ENCODE results near the gene PRR5L. TPM values are rescaled to one million over a fixed set of nuclear protein-coding genes. Genes with fewer than 3 reads are reported as not detected.
A peak's percentile ranks its signal among the peaks of the same experiment; 100 is the strongest.

PRR5L gene
- total RNA-seq, 1 donor, result 52.5 TPM

DNA sequence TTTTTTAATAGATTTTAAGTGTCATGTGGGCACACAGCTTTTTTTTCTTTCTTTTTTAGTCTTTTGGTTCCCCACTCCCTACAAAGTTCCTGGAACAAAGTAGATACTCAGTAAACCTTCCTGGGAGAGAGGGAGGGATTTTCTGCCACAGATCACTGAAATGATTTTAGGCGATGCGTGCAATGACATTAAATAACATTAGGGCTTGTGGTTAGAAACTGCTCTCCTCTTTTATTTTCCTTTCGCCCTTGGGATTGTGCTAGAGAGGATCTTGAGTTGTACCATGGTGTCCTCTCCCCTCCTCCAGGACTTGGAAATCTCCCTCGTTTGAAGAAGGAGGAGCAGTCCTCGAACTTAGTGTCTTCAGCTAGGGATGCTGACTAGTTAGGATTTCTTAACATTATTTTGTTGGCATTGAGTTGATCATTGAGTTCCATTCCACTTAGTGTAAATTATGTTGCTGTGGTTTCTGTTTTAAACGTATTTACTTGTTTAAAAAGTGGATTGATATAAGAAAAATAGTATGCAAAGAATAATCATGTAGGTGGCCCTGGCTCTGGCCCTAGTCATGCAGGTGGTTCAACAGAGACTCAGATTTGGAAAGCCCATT lies 125.6 kb downstream of the PRR5L start:
- DNase-seq (ENCODE audit: low read depth in 2 of 3, low spot score in 2 of 3), result no peak

DNA sequence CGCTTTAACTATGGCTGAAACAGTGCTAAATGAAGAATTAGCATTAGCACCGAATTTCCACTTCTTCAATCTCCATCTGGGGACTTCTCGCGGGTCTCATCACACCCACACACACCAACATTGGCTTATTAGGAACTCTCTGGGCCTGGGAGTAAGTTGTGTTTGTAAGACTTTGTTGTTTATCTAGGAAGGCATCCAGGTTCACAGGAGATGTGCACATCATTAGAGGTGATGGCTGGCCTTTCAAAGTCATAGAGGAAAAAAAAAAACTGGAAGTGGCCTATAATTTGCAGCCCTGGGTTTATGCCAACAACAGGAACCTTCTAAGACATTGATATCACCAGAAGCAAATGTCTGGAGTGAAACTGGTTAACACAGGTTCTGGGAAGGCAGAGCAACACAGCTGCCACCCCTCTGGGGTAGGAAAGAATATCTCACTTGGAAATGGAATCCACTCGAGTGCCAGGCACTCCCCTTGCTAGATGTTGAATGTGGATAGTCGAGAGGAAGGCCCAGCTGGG lies 129.5 kb downstream of the PRR5L start:
- DNase-seq (ENCODE audit: low read depth in 2 of 3, low spot score in 2 of 3), result peak in 1 of 3 donors; percentile 11

- DNase-seq (ENCODE audit: low read depth in 2 of 3, low spot score in 2 of 3), result no peak
Observed at GRCh38 chr11:36426226-36426848, 130.2 kb downstream of the PRR5L start.

DNA sequence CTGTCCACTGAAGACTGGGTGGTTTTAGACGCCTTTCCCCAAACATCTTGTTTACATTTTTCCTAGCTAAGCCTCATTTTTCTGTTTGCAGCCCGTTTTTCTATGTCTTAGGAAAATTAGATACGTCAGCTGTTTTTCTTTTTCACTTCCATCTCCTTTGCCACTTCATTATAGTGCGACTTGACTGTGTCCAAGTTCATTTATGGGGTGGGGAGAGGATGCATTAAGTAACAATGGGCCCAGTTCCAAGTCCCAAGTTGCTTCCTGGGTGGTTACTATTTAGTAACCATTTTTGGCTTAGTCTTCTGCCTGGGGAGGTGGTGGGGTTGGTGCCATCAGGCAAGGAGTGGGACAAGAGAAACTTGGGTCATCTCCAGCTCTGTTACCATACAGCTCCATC lies 131.0 kb downstream of the PRR5L start:
- DNase-seq (ENCODE audit: low read depth in 2 of 3, low spot score in 2 of 3), result no peak

DNA sequence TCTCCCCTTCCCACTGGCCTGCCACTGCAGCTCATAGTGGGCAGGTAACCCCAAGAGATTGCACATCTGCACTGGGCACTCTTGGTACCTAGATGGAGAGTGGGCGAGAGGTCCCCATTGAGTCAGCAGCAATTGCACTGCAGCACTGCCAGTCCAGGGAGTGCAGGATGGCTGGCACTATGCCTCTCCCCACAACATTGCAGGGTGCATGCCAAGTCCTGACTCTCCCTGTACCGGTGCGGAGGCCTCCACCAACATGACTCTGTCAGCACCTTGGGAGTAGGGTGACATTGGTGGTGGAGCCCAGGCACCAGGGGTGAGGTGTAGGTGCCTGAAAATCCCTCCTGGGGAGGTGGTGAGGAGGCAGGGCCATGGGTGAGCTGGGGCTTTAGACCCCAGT lies 131.8 kb downstream of the PRR5L start:
- no peak for DNase-seq (ENCODE audit: low read depth in 2 of 3, low spot score in 2 of 3)

GRCh38 chr11:36431429-36432092 lies 135.5 kb downstream of the PRR5L start:
- no peak for DNase-seq (ENCODE audit: low read depth in 2 of 3, low spot score in 2 of 3)

DNA sequence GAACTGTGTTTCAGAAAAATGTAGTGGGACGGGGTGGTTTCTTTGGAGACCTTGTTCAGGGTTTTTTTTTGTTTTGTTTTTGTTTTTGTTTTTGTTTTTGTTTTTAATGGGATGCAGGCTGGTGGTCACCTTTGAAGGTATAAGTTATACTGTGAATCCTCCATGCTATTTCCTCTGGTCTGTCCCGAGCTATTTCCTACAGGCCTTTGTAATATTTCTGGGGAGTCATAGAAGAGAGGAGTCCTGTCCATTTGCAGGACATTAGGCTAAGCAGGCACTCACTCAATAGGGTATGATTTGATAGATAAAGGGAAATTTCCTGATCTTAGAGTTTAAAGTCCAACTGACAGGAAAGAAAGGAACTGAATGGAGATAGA lies 136.0 kb downstream of the PRR5L start:
- no peak for DNase-seq (ENCODE audit: low read depth in 2 of 3, low spot score in 2 of 3)

DNA sequence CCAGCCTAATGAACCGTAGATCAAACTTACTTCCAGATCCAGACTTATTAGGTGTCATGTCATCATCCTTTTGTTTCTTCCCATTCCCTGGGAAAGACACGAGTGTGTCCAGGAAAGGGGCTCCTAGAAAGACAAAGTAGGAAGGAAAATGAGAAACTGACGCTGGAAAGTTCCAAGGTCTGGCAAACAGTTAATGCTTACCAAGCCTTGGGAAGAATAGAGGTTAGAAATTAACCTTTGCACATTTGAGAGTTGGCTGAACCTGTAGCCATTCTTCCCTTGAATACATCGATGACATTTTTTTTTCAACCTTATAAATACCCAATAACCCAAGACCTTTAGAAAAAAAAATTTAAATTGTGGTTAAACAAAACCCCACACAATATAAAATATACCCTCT lies 136.7 kb downstream of the PRR5L start:
- DNase-seq (ENCODE audit: low read depth in 2 of 3, low spot score in 2 of 3), result no peak

DNA sequence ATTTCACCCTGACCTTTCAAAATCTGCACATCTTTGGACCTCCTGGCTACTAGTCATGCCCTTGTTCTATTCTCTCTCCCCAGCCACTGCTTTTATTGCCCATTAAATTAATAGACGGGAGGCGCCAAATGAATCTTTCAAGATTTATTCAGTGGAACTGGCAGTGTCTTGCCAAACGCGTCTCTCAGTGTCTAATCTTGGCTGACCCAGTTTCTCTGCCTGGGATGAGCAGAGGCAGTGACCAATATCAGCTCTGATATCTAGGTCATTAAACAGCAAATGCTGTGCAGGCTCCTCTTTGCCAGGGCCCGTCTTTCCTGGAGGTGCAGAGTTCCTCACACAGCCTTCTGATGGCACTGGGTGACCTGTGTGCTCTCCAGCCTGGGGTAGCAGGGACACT lies 140.0 kb downstream of the PRR5L start:
- no peak for DNase-seq (ENCODE audit: low read depth in 2 of 3, low spot score in 2 of 3)

GRCh38 chr11:36436589-36436988 lies 140.5 kb downstream of the PRR5L start:
- no peak for DNase-seq (ENCODE audit: low read depth in 2 of 3, low spot score in 2 of 3)

DNA sequence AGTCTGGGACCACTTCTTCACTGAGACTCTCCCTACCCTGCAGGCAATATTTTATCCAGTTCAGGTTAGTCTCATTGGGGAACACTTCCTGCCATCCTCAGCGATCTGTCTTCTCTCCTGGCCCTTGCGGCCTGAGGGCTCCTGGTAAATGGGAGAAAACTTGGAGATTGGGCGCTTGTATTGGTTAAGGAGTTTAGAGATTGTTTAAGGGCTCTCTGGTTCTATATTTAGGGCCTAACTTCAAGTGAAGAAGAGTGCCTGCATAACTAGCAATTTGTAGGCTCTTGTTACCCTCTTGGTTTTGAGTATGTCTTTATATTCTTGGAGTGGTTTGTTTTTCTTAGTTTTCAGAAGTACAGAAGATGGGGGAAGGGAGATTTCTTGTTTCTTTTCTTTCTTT lies 141.3 kb downstream of the PRR5L start:
- no peak for DNase-seq (ENCODE audit: low read depth in 2 of 3, low spot score in 2 of 3)

- DNase-seq (ENCODE audit: low read depth in 2 of 3, low spot score in 2 of 3), result no peak
Observed at GRCh38 chr11:36438126-36438525, 142.0 kb downstream of the PRR5L start.

DNA sequence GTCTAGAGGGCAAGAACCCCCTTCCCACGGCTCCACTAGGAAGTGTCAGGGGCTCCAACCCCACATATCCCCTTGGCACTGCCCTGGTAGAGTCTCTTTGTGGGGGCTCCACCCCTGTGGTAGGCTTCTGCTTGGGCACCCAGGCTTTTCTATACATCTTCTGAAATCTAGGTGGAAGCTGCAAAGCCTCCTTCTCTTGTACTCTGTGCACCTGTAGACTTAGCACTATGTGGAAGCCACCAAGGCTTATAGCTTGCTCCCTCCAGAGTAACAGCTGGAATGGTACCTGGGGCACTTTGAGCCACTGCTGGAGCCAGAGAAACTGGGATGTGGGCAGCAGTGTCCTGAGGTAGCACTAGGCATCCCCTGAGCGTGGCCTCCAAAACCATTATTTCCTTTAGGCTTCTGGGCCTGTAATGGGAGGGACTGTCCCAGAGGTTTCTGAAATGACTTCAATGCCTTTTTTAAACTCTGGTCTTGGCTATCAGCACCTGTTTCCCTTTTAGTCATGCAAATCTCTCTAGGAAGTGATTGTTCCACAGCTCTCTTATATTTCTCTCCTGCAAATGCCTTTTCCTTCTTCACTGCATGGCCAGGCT lies 145.6 kb downstream of the PRR5L start:
- no peak for DNase-seq (ENCODE audit: low read depth in 2 of 3, low spot score in 2 of 3)

- DNase-seq (ENCODE audit: low read depth in 2 of 3, low spot score in 2 of 3), result no peak
Observed at GRCh38 chr11:36443661-36444060, 147.6 kb downstream of the PRR5L start.

DNA sequence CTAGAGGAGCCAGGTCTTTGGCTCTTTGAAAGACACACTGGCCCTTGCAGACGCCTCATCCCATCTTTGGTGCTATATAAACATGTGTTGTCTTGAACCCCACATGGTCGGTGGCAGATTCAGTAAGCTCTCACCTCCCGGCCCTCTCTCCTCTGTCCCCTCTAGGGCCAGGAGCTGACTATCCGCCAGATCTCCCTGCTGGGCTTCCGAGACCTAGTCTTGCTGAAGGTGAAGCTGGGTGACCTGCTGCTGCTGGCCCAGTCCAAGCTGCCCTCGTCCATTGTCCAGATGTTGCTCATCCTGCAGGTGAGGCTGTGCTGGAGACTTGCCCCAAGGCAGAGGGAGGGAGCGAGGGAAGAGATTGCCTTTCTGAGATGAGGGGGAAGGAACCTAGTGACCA lies 150.0 kb downstream of the PRR5L start:
- DNase-seq (ENCODE audit: low read depth in 2 of 3, low spot score in 2 of 3), result no peak

- DNase-seq (ENCODE audit: low read depth in 2 of 3, low spot score in 2 of 3), result no peak
Observed at GRCh38 chr11:36447514-36447913, 151.4 kb downstream of the PRR5L start.

- no peak for DNase-seq (ENCODE audit: low read depth in 2 of 3, low spot score in 2 of 3)
Observed at GRCh38 chr11:36447947-36448346, 151.9 kb downstream of the PRR5L start.

DNA sequence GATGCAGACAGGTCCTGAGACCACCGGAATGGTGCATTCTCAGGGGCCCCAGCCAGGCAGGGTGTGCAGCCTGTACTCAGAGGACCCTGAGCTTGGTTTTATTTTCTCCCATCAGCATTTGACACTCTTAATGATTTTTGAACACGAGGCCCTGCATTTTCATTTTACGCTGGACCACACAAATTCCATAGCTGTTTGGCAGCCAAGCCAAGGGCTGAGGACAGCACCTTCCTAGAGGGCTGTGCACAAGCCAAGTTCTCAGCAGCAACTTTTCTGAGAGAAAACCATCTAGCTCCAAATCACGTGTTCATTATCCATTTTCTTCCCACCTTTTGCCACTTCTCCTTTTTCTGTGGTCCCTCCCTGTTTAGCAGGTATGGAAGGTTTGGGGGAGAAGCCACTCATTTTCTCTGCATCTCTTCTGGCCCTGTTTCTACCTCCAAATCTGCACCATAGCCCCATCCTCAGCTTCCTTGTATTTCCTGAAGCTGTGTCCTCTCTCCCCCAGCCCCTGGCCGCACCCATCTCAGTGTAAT lies 153.5 kb downstream of the PRR5L start:
- DNase-seq (ENCODE audit: low read depth in 2 of 3, low spot score in 2 of 3), result no peak

GRCh38 chr11:36450110-36450572 lies 154.1 kb downstream of the PRR5L start:
- DNase-seq (ENCODE audit: low read depth in 2 of 3, low spot score in 2 of 3), result peak in 1 of 3 donors; percentile 31

GRCh38 chr11:36451045-36451444 lies 155.0 kb downstream of the PRR5L start:
- DNase-seq (ENCODE audit: low read depth in 2 of 3, low spot score in 2 of 3), result no peak

GRCh38 chr11:36451681-36452080 lies 155.6 kb downstream of the PRR5L start:
- DNase-seq (ENCODE audit: low read depth in 2 of 3, low spot score in 2 of 3), result no peak
